Endothelial cell of umbilical vein (primary cell): ENCODE results near the gene DDX51. TPM values are rescaled to one million over a fixed set of nuclear protein-coding genes. Genes with fewer than 3 reads are reported as not detected.

Source experiments
- BruUV-seq: library from RNA; stranded (reverse); fragments of 400-500 nt; replicated peaks from 2 replicates; lab custom pipeline; 2021; lab: Mats Ljungman, UMichigan
- CTCF ChIA-PET: fragments of 300-600, 350-600 bp; sonication (Branson Sonifier 250); formaldehyde crosslinking; loops from one replicate; lab custom pipeline; 2021; ENCODE audit warnings: antibody characterized with exemption, inconsistent platforms; lab: Charles Lee
- POLR2A ChIA-PET: fragments of 300-600, 350-600 bp; sonication (Branson Sonifier 250); formaldehyde crosslinking; loops from one replicate; lab custom pipeline; 2021; ENCODE audit warnings: antibody characterized with exemption, inconsistent platforms; lab: Charles Lee
- DNase-seq: peaks from one replicate; pipeline ENCODE4 v3.0.0-alpha.2; 2011; ENCODE audit warnings: low read depth, low spot score
- FAIRE-seq: peaks from 2 replicates; lab custom pipeline; 2011; peaks lifted over from hg19 to GRCh38; lab: Jason Lieb, UNC
- H2AFZ ChIP-seq: 2 replicates; pipeline ENCODE4 v1.6.0; 2012; ENCODE audit warnings: low read depth, low read length, control low read depth, inconsistent platforms
- H3K27ac ChIP-seq: 2 replicates; pipeline ENCODE4 v1.5.1; 2011; ENCODE audit warnings: low read depth, mild to moderate bottlenecking, control low read depth, low read length, moderate library complexity; ENCODE audit not compliant: insufficient read depth
- H3K27me3 ChIP-seq, 2 experiments: 2 replicates each; pipeline versions ENCODE4 v1.6.0 to v1.6.1; 2011; ENCODE audit warnings: low read length in 2 of 2, mixed read lengths in 1 of 2; ENCODE audit not compliant: control insufficient read depth in 2 of 2, insufficient read depth in 2 of 2
- H3K36me3 ChIP-seq, 2 experiments: 2 replicates in 1 of 2; 3 replicates in 1 of 2; pipeline ENCODE4 v1.5.1; 2011; ENCODE audit warnings: low read length in 2 of 2, mild to moderate bottlenecking in 1 of 2, moderate library complexity in 1 of 2; ENCODE audit not compliant: control insufficient read depth in 2 of 2, insufficient read depth in 2 of 2; ENCODE audit errors: extremely low read depth in 1 of 2
- H3K4me1 ChIP-seq: 3 replicates; pipeline ENCODE4 v1.5.1; 2011; ENCODE audit warnings: mild to moderate bottlenecking, low read length; ENCODE audit not compliant: control insufficient read depth, insufficient read depth; ENCODE audit errors: extremely low read depth
- H3K4me2 ChIP-seq: 2 replicates; pipeline ENCODE4 v1.6.1; 2011; ENCODE audit warnings: low read length, control low read depth, mixed read lengths; ENCODE audit not compliant: insufficient read depth
- H3K4me3 ChIP-seq, 3 experiments: fragments of 200-600 bp in 1 of 3; sonication (generic), shearing (Covaris generic) in 1 of 3; replicated peaks in 1 of 3; 2 replicates each; pipeline ENCODE4 v1.5.1; 2011 to 2016; ENCODE audit warnings: control low read depth in 3 of 3, low read length in 3 of 3, mild to moderate bottlenecking in 2 of 3, inconsistent platforms in 1 of 3, low read depth in 1 of 3, moderate library complexity in 1 of 3; ENCODE audit not compliant: insufficient read depth in 1 of 3
- H3K79me2 ChIP-seq: 2 replicates; pipeline ENCODE4 v1.6.0; 2012; ENCODE audit warnings: low read length, inconsistent platforms; ENCODE audit not compliant: control insufficient read depth, insufficient read depth
- H3K9ac ChIP-seq: replicated peaks from 2 replicates; pipeline ENCODE3; 2011; ENCODE audit warnings: low read length, control low read depth; ENCODE audit not compliant: insufficient read depth; ENCODE audit errors: extremely low read depth
- H3K9me1 ChIP-seq: replicated peaks from 3 replicates; pipeline ENCODE4 v1.6.0; 2011; ENCODE audit warnings: mild to moderate bottlenecking, low read length; ENCODE audit not compliant: control insufficient read depth, insufficient read depth; ENCODE audit errors: extremely low read depth
- H3K9me3 ChIP-seq: replicated peaks from 2 replicates; pipeline ENCODE4 v1.5.1; 2012; ENCODE audit warnings: low read length, inconsistent platforms; ENCODE audit not compliant: control insufficient read depth, insufficient read depth
- H4K20me1 ChIP-seq: replicated peaks from 2 replicates; pipeline ENCODE3; 2011; ENCODE audit warnings: mild to moderate bottlenecking, low read length; ENCODE audit not compliant: control insufficient read depth, insufficient read depth; ENCODE audit errors: extremely low read depth
- EZH2 ChIP-seq: IDR thresholded peaks from 2 replicates; pipeline ENCODE4 v1.6.1; 2012; ENCODE audit warnings: borderline replicate concordance, low read depth, mild to moderate bottlenecking, moderate library complexity, low read length, inconsistent platforms; ENCODE audit not compliant: severe bottlenecking
- FOS ChIP-seq: IDR thresholded peaks from 2 replicates; pipeline ENCODE4 v1.6.1; 2011; ENCODE audit warnings: mild to moderate bottlenecking, low read length, moderate library complexity, borderline replicate concordance; ENCODE audit not compliant: insufficient read depth
- JUN ChIP-seq: IDR thresholded peaks from 2 replicates; pipeline ENCODE4 v1.6.1; 2011; ENCODE audit warnings: borderline replicate concordance, low read depth; ENCODE audit not compliant: insufficient read length, insufficient read depth
- MYC ChIP-seq: IDR thresholded peaks from one replicate; pipeline ENCODE4 v1.6.1; 2011; ENCODE audit warnings: mild to moderate bottlenecking, low read depth, low read length
- POLR2A ChIP-seq: IDR thresholded peaks from 2 replicates; pipeline ENCODE4 v1.6.1; 2012; ENCODE audit warnings: low read depth, mild to moderate bottlenecking, control low read depth, low read length
- dilution Hi-C: fragments of 300-500 bp; cut with MboI; formaldehyde crosslinking; loops from one replicate; pipeline ENCODE4 v1.15.0; 2019; ENCODE audit warnings: low sequenced_read_pairs; ENCODE audit not compliant: extremely low pct_ligation_motif_present
- intact Hi-C: fragments of 100-400 bp; cut with micrococcal nuclease; formaldehyde crosslinking; loops from one replicate; pipeline ENCODE4 v1.10.0; 2022
- polyA plus RNA-seq, 4 experiments: library from polyadenylated mRNA; depleted of rRNA in 3 of 4; stranded (reverse) in 3 of 4; unstranded in 1 of 4; fragments of >200 nt; gene quantifications; 2 replicates each; pipeline versions ENCODE4 v1.2.1 to v1.2.3, GENCODE V29; 2011 to 2012; ENCODE audit warnings: missing spikeins in 1 of 4
- total RNA-seq: library from RNA; stranded (reverse); gene quantifications from 2 replicates; pipeline ENCODE4 v1.2.3, GENCODE V29; 2021
- TF ChIP-seq, protein P1 (sequence below): IDR thresholded peaks from 2 replicates; pipeline ENCODE4 v1.6.1; 2011; ENCODE audit not compliant: insufficient read depth, insufficient read length
- TF ChIP-seq, protein P2 (sequence below), 2 donors: IDR thresholded peaks; 1 replicate in 1 of 2; 2 replicates in 1 of 2; pipeline ENCODE4 v1.5.1; 2011; ENCODE audit warnings: low read length in 2 of 2, mild to moderate bottlenecking in 2 of 2, moderate library complexity in 2 of 2, control low read depth in 1 of 2, inconsistent platforms in 1 of 2, low read depth in 1 of 2; ENCODE audit not compliant: insufficient read depth in 1 of 2; ENCODE audit errors: extremely low read depth in 1 of 2

DDX51 gene
- total and polyA plus RNA-seq, 2 donors (not counting 3 experiments of a cell fraction or from before 2014, with no cell fraction given) = 11.4 to 23.5 TPM

- H3K27me3 ChIP-seq = peaks cover 0 to 5% of the 10 kb centered on the region in 2 experiments
- no TSS peak for BruUV-seq
- H3K4me2 ChIP-seq = no peak overlapping the region
- intact Hi-C loops (no loop called here), dilution Hi-C loops (no loop called here)
- peaks cover 8% of the 10 kb centered on the region for H3K4me1 ChIP-seq
- H2AFZ ChIP-seq = no peak overlapping the region
- no peaks in the 10 kb centered on the region for H3K9me1 ChIP-seq
- H3K9me3 ChIP-seq = no peaks in the 10 kb centered on the region
- no peak for TF ChIP-seq MYC
- no peak for TF ChIP-seq POLR2A
- TF ChIP-seq JUN = no peak
- H3K27ac ChIP-seq = no peak overlapping the region
- H3K9ac ChIP-seq = no peak overlapping the region
- H3K4me3 ChIP-seq = no peak overlapping the region
- FAIRE-seq = no peak
- ChIA-PET POLR2A (no interaction called here), CTCF (interaction anchor here (1.4 to 1.6 kb wide), 2 partner anchors 35 to 227 kb away, joined by 3 to 5 read pairs; no protein-coding TSS in a partner anchor)
- no peak for DNase-seq
- no peaks in the 10 kb centered on the region for H3K79me2 ChIP-seq
- H3K36me3 ChIP-seq = no peaks in the 10 kb centered on the region
- no peaks in the 10 kb centered on the region for H4K20me1 ChIP-seq
Observed at GRCh38 chr12:132188451-132188901, 44.4 kb upstream of the DDX51 start.

DNA sequence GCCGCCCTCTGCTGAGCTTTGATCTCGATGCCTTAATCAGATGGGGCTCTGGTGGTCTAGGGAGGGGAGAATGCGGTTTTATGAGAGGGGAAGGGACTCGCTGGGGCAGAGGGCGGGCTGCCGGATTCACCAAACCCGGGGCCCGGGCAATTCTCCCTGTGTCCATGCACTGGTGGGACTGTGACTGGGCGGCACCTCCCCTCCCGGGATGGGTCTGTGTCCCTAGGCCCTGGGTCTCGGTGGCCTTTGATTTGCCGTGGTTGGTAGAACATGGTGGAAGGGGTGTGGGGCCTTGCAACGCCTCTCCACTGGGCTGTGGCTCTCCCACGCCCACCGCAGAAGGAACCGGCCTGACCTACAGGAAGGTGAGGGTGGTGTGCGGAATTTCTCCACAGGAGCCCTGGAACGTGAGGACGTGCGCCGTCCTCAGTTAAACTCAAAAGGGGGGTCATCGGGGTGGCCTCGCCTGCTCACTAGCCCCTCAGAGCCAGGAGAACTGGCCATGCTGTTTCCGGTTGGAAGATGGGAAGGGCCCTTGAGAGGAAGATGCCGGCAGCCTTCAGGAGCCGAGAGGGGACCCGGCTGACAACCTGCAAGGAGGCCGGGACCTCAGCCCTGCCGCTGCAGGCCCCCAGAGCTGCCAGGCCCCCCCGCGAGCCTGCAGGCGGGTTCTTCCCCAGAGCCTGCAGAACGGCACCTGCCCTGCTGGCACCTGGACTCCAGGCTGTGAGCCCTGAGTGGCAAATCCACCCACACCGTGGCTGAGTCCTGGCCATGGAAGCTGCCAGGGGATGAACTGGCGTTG is 43.7 kb upstream of the DDX51 start:
- Histone ChIP-seq H3K79me2 (no peaks in the 10 kb centered on the region), H3K4me2 (no peak overlapping the region), H3K36me3 (no peaks in the 10 kb centered on the region), H3K9me3 (no peaks in the 10 kb centered on the region), H4K20me1 (no peaks in the 10 kb centered on the region), H3K27me3 (peaks cover 0 to 5% of the 10 kb centered on the region in 2 experiments), H2AFZ (no peak overlapping the region), H3K9me1 (no peaks in the 10 kb centered on the region), H3K9ac (no peak overlapping the region), H3K4me3 (no peak overlapping the region), H3K27ac (no peak overlapping the region), H3K4me1 (peaks cover 8% of the 10 kb centered on the region)
- no peak for TF ChIP-seq POLR2A
- TF ChIP-seq, protein P1, sequence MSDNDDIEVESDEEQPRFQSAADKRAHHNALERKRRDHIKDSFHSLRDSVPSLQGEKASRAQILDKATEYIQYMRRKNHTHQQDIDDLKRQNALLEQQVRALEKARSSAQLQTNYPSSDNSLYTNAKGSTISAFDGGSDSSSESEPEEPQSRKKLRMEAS = no peak
- no peak for TF ChIP-seq MYC
- TF ChIP-seq EZH2 = no peak
- TF ChIP-seq FOS = no peak
- TF ChIP-seq, protein P2, sequence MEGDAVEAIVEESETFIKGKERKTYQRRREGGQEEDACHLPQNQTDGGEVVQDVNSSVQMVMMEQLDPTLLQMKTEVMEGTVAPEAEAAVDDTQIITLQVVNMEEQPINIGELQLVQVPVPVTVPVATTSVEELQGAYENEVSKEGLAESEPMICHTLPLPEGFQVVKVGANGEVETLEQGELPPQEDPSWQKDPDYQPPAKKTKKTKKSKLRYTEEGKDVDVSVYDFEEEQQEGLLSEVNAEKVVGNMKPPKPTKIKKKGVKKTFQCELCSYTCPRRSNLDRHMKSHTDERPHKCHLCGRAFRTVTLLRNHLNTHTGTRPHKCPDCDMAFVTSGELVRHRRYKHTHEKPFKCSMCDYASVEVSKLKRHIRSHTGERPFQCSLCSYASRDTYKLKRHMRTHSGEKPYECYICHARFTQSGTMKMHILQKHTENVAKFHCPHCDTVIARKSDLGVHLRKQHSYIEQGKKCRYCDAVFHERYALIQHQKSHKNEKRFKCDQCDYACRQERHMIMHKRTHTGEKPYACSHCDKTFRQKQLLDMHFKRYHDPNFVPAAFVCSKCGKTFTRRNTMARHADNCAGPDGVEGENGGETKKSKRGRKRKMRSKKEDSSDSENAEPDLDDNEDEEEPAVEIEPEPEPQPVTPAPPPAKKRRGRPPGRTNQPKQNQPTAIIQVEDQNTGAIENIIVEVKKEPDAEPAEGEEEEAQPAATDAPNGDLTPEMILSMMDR (IDR thresholded peaks at IDR 0.05; ENCODE audit: extremely low read depth in 1 of 2, insufficient read depth in 1 of 2, low read depth in 1 of 2, low read length in 2 of 2) = no peak
- TF ChIP-seq JUN = no peak
- ChIA-PET CTCF (no interaction called here), POLR2A (no interaction called here)
- no peak for DNase-seq
- FAIRE-seq = no peak
- dilution Hi-C loops = no loop called here
- no TSS peak for BruUV-seq
- intact Hi-C loops = no loop called here
